Measurements from ENCODE around the gene UBAC1.

UBAC1 gene

GRCh38 chr9:135971892-135972291 is 10.7 kb upstream of the UBAC1 start:
- no peak overlapping the region for H3K27ac ChIP-seq (ENCODE audit: low read depth, low read length)
- no peaks in the 10 kb centered on the region for H4K20me1 ChIP-seq (ENCODE audit: control insufficient read depth, insufficient read depth, low read depth, low read length)
- peaks cover 9% of the 10 kb centered on the region for H3K27me3 ChIP-seq (ENCODE audit: control insufficient read depth, low read length)
- no peaks in the 10 kb centered on the region for H3F3A ChIP-seq (ENCODE audit: control insufficient read depth, insufficient read depth)
- H3K9me3 ChIP-seq (ENCODE audit: control insufficient read depth, insufficient read depth, low read length) = no peaks in the 10 kb centered on the region
- no peaks in the 10 kb centered on the region for H3K79me2 ChIP-seq (ENCODE audit: control insufficient read depth, low read length)
- no peaks in the 10 kb centered on the region for H3K4me1 ChIP-seq (ENCODE audit: control insufficient read depth, low read length)
- H3K4me2 ChIP-seq (ENCODE audit: low read length) = no peak overlapping the region
- no peak for TF ChIP-seq CTCF (IDR thresholded peaks at IDR 0.05; ENCODE audit: low read depth, low read length, poor library complexity, severe bottlenecking)
- no peak for TF ChIP-seq EZH2phosphoT487 (IDR thresholded peaks at IDR 0.05; ENCODE audit: borderline replicate concordance, low read length)
- no peaks in the 10 kb centered on the region for H3K9me2 ChIP-seq (replicated peaks; ENCODE audit: control insufficient read depth, low read length)
- H3K4me3 ChIP-seq (ENCODE audit: low read length) = no peak overlapping the region
- no peaks in the 10 kb centered on the region for H3K36me3 ChIP-seq (ENCODE audit: control insufficient read depth, low read length)

GRCh38 chr9:135971111-135971766 is 10.1 kb upstream of the UBAC1 start:
- no peaks in the 10 kb centered on the region for H3K36me3 ChIP-seq (ENCODE audit: control insufficient read depth, low read length)
- TF ChIP-seq CTCF (IDR thresholded peaks at IDR 0.05; ENCODE audit: low read depth, low read length, poor library complexity, severe bottlenecking) (no peak), EZH2phosphoT487 (IDR thresholded peaks at IDR 0.05; ENCODE audit: borderline replicate concordance, low read length) (no peak)
- H3K4me3 ChIP-seq (ENCODE audit: low read length) = no peak overlapping the region
- H4K20me1 ChIP-seq (ENCODE audit: control insufficient read depth, insufficient read depth, low read depth, low read length) = no peaks in the 10 kb centered on the region
- H3K4me1 ChIP-seq (ENCODE audit: control insufficient read depth, low read length) = 0 out of 2 replicates have a peak, but pooled peaks cover 3% of the 10 kb centered on the region
- H3F3A ChIP-seq (ENCODE audit: control insufficient read depth, insufficient read depth) = no peaks in the 10 kb centered on the region
- no peaks in the 10 kb centered on the region for H3K9me3 ChIP-seq (ENCODE audit: control insufficient read depth, insufficient read depth, low read length)
- no peak overlapping the region for H3K4me2 ChIP-seq (ENCODE audit: low read length)
- H3K27me3 ChIP-seq (ENCODE audit: control insufficient read depth, low read length) = peaks cover 9% of the 10 kb centered on the region
- no peaks in the 10 kb centered on the region for H3K79me2 ChIP-seq (ENCODE audit: control insufficient read depth, low read length)
- no peak overlapping the region for H3K27ac ChIP-seq (ENCODE audit: low read depth, low read length)
- no peaks in the 10 kb centered on the region for H3K9me2 ChIP-seq (replicated peaks; ENCODE audit: control insufficient read depth, low read length)

- Histone ChIP-seq H4K20me1 (ENCODE audit: control insufficient read depth, insufficient read depth, low read depth, low read length) (no peaks in the 10 kb centered on the region), H3K9me3 (ENCODE audit: control insufficient read depth, insufficient read depth, low read length) (no peaks in the 10 kb centered on the region), H3K4me3 (ENCODE audit: low read length) (no peak overlapping the region), H3K4me1 (ENCODE audit: control insufficient read depth, low read length) (0 out of 2 replicates have a peak, but pooled peaks cover 3% of the 10 kb centered on the region), H3K27ac (ENCODE audit: low read depth, low read length) (no peak overlapping the region), H3K9me2 (replicated peaks; ENCODE audit: control insufficient read depth, low read length) (no peaks in the 10 kb centered on the region), H3F3A (ENCODE audit: control insufficient read depth, insufficient read depth) (no peaks in the 10 kb centered on the region), H3K4me2 (ENCODE audit: low read length) (no peak overlapping the region), H3K27me3 (ENCODE audit: control insufficient read depth, low read length) (peaks cover 9% of the 10 kb centered on the region), H3K79me2 (ENCODE audit: control insufficient read depth, low read length) (no peaks in the 10 kb centered on the region), H3K36me3 (ENCODE audit: control insufficient read depth, low read length) (no peaks in the 10 kb centered on the region)
- TF ChIP-seq CTCF (IDR thresholded peaks at IDR 0.05; ENCODE audit: low read depth, low read length, poor library complexity, severe bottlenecking) = no peak
Observed at GRCh38 chr9:135970128-135970815, 9.1 kb upstream of the UBAC1 start.
